Osteocyte (in vitro differentiated cells): ENCODE results near the gene SMPD2. TPM values are rescaled to one million over a fixed set of nuclear protein-coding genes. Genes with fewer than 3 reads are reported as not detected.
"Not testable (repeated sequence)": the region's sequence is repeated elsewhere in the genome, so short reads cannot be mapped to it uniquely, and the experiment has no call there.

ENCODE experiments used
- DNase-seq: peaks from one replicate; pipeline ENCODE4 v3.0.0; 2021; ENCODE audit warnings: mixed read lengths; ENCODE audit not compliant: unreplicated experiment; ENCODE audit errors: extremely low spot score
- H3K27ac Mint-ChIP-seq: one replicate; pipeline ENCODE4 v1.8.0; 2021; ENCODE audit warnings: mild to moderate bottlenecking, mixed read lengths; ENCODE audit not compliant: unreplicated experiment
- H3K27me3 Mint-ChIP-seq: one replicate; pipeline ENCODE4 v1.8.0; 2021; ENCODE audit warnings: mixed read lengths; ENCODE audit not compliant: unreplicated experiment
- H3K36me3 Mint-ChIP-seq: one replicate; pipeline ENCODE4 v1.8.0; 2021; ENCODE audit warnings: mixed read lengths; ENCODE audit not compliant: unreplicated experiment
- H3K4me1 Mint-ChIP-seq: one replicate; pipeline ENCODE4 v1.8.0; 2021; ENCODE audit warnings: mixed read lengths; ENCODE audit not compliant: unreplicated experiment
- H3K4me3 Mint-ChIP-seq: one replicate; pipeline ENCODE4 v1.8.0; 2021; ENCODE audit warnings: mild to moderate bottlenecking, moderate library complexity, mixed read lengths; ENCODE audit not compliant: unreplicated experiment
- H3K9me3 Mint-ChIP-seq: one replicate; pipeline ENCODE4 v1.8.0; 2021; ENCODE audit warnings: mixed read lengths; ENCODE audit not compliant: unreplicated experiment
- total RNA-seq: library from RNA; stranded (reverse); gene quantifications from 2 replicates; pipeline ENCODE4 v1.2.1, GENCODE V29; 2021
- TF ChIP-seq, protein P1 (sequence below): fragments of 200-600 bp; sonication (generic); IDR thresholded peaks from 2 replicates; pipeline ENCODE4 v1.5.0; 2021; ENCODE audit warnings: antibody characterized with exemption, mild to moderate bottlenecking, moderate library complexity

Gene SMPD2
- total RNA-seq, 1 donor from 2014 or later: 10.1 TPM

DNA sequence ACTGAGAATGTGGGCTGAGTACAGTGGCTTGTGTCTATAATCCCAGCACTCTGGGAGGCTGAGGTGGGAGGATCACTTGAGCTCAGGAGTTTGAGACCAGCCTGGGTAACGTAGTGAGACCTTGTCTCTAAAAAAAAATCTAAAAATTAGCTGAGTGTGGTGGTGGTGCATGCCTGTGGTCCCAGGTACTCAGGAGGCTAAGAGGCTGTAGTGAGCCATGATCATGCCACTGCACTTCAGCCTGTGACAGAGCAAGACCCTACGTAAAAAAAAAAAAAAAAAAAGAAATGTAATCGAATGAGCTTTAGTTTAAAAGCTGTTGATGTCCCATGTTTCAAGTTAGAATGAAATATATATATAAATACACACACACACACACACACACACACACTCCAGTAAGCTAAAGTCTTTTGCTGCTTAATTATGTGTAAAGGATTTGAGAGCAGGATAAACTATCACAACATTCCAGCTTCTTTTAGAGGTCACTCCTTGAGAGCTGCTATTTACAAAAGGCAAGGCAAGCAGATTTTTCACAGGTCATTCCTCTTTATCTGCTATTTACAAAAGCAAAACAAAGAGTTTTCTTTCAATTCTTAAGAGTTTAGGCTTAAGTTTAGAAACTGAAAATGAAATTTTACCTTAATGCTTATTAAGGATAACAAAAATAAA, 19.8 kb downstream of the SMPD2 start:
- H3K36me3 Mint-ChIP-seq: peaks cover 14% of the 10 kb centered on the region
- no peak overlapping the region for H3K27ac Mint-ChIP-seq
- no peaks in the 10 kb centered on the region for H3K9me3 Mint-ChIP-seq
- H3K4me3 Mint-ChIP-seq: no peak overlapping the region
- H3K4me1 Mint-ChIP-seq: peaks cover 9% of the 10 kb centered on the region
- DNase-seq: no peak
- H3K27me3 Mint-ChIP-seq: no peaks in the 10 kb centered on the region
- TF ChIP-seq, protein P1, sequence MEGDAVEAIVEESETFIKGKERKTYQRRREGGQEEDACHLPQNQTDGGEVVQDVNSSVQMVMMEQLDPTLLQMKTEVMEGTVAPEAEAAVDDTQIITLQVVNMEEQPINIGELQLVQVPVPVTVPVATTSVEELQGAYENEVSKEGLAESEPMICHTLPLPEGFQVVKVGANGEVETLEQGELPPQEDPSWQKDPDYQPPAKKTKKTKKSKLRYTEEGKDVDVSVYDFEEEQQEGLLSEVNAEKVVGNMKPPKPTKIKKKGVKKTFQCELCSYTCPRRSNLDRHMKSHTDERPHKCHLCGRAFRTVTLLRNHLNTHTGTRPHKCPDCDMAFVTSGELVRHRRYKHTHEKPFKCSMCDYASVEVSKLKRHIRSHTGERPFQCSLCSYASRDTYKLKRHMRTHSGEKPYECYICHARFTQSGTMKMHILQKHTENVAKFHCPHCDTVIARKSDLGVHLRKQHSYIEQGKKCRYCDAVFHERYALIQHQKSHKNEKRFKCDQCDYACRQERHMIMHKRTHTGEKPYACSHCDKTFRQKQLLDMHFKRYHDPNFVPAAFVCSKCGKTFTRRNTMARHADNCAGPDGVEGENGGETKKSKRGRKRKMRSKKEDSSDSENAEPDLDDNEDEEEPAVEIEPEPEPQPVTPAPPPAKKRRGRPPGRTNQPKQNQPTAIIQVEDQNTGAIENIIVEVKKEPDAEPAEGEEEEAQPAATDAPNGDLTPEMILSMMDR: no peak

GRCh38 chr6:109461205-109461604, 20.7 kb downstream of the SMPD2 start:
- DNase-seq, H3K4me1 Mint-ChIP-seq, H3K4me3 Mint-ChIP-seq, H3K27me3 Mint-ChIP-seq, H3K9me3 Mint-ChIP-seq, H3K27ac Mint-ChIP-seq: not testable (repeated sequence)
- peaks cover 24% of the 10 kb centered on the region for H3K36me3 Mint-ChIP-seq

DNA sequence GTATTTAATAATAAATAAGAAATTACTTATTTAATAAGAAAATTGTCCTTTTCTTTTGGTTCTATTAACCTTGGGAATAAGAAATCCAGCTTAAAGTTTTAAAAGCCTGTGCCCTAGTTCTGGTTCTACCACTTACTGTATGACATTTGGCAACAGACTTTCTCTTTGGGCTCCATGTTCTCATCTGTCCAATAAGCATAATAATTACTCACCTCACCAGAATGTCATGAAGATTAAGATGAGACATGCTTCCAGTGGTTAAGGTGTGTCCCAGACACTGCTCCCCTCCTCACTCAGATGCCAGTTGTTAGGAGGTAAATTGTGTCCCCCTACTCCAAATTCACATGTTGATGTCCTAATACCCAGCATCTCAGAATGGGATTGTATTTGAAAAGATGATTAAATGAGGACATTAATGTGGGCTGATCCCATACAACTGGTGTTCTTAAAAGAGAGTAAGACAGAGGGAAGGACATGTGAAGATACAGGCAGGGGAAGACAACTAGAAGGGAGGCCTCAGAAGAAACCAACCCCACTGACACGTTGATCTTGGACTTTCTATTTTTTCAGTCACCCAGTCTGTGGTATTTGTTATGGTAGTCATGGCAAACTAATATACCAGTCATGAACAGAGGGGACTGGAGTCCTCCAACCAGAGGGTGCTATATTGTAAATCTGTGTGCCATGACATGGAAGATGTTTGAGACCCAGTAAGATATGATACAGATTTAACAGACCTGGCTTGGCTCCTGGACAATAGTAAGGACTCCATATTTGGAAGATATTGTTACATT, 21.4 kb downstream of the SMPD2 start:
- Mint-ChIP-seq H3K9me3 (no peaks in the 10 kb centered on the region), H3K27me3 (no peaks in the 10 kb centered on the region), H3K4me3 (no peak overlapping the region), H3K4me1 (peaks cover under 1% of the 10 kb centered on the region), H3K27ac (no peak overlapping the region), H3K36me3 (peaks cover 26% of the 10 kb centered on the region)
- no peak for DNase-seq
- TF ChIP-seq, protein P1: no peak

DNA sequence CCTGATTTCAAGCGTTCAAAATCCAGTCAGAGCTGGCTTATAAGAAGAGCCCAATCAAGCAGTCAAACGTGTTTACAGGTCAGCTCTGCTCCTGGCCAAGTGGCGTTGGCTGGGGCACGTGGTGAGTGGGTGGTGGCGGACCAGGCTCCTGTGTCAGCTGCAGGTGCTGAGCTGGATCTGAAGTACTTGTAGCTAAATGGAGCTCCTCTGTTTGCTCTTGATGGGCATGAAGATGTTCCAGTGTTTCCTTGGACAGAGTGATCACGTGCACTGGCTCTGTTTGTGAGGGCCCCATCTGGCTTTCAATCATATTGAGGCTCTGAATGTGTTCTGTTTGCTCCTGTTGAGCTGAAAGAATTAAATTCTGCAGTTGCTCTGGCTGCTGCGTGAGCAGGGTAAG, 25.2 kb downstream of the SMPD2 start:
- Mint-ChIP-seq H3K36me3 (peaks cover 46% of the 10 kb centered on the region), H3K4me1 (peaks cover 2% of the 10 kb centered on the region), H3K27ac (no peak overlapping the region), H3K27me3 (no peaks in the 10 kb centered on the region), H3K9me3 (no peaks in the 10 kb centered on the region), H3K4me3 (no peak overlapping the region)
- TF ChIP-seq, protein P1: no peak
- no peak for DNase-seq

- no peaks in the 10 kb centered on the region for H3K9me3 Mint-ChIP-seq
- TF ChIP-seq, protein P1: no peak
- H3K27ac Mint-ChIP-seq: no peak overlapping the region
- H3K4me3 Mint-ChIP-seq: no peak overlapping the region
- DNase-seq: no peak
- H3K36me3 Mint-ChIP-seq: peaks cover 45% of the 10 kb centered on the region
- peaks cover 2% of the 10 kb centered on the region for H3K4me1 Mint-ChIP-seq
- H3K27me3 Mint-ChIP-seq: no peaks in the 10 kb centered on the region
Measured at GRCh38 chr6:109466212-109466923, 25.8 kb downstream of the SMPD2 start.
